Measurements from ENCODE around the gene CCL13. TPM values are rescaled to one million over a fixed set of nuclear protein-coding genes. Genes with fewer than 3 reads are reported as not detected.

The CCL13 gene
- polyA plus RNA-seq, 2 of the 4 experiments (the other 2 are of a cell fraction) = not detected

GRCh38 chr17:34360601-34361270 is 4.5 kb downstream of the CCL13 start:
- TF ChIP-seq KDM1A (IDR thresholded peaks at IDR 0.05; ENCODE audit: low read depth) (no peak), CEBPB (IDR thresholded peaks at IDR 0.05) (no peak), USF2 (IDR thresholded peaks at IDR 0.05) (no peak), NPAS2 (CRISPR knock-in tag; IDR thresholded peaks at IDR 0.05; ENCODE audit: borderline replicate concordance) (no peak), RFX5 (IDR thresholded peaks at IDR 0.05) (no peak), POLR2A (IDR thresholded peaks at IDR 0.05; ENCODE audit: low read length) (no peak), HOXB5 (CRISPR knock-in tag; IDR thresholded peaks at IDR 0.05) (no peak), POLR2AphosphoS2 (conservative IDR thresholded peaks at IDR 0.05; ENCODE audit: low read length) (no peak), PHF8 (IDR thresholded peaks at IDR 0.05; ENCODE audit: borderline replicate concordance, low read depth) (no peak)
- TF ChIP-seq, protein P1, sequence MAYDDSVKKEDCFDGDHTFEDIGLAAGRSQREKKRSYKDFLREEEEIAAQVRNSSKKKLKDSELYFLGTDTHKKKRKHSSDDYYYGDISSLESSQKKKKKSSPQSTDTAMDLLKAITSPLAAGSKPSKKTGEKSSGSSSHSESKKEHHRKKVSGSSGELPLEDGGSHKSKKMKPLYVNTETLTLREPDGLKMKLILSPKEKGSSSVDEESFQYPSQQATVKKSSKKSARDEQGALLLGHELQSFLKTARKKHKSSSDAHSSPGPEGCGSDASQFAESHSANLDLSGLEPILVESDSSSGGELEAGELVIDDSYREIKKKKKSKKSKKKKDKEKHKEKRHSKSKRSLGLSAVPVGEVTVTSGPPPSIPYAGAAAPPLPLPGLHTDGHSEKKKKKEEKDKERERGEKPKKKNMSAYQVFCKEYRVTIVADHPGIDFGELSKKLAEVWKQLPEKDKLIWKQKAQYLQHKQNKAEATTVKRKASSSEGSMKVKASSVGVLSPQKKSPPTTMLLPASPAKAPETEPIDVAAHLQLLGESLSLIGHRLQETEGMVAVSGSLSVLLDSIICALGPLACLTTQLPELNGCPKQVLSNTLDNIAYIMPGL (CRISPR knock-in tag; IDR thresholded peaks at IDR 0.05; ENCODE audit: borderline replicate concordance) = no peak
- TF ChIP-seq, protein P2, sequence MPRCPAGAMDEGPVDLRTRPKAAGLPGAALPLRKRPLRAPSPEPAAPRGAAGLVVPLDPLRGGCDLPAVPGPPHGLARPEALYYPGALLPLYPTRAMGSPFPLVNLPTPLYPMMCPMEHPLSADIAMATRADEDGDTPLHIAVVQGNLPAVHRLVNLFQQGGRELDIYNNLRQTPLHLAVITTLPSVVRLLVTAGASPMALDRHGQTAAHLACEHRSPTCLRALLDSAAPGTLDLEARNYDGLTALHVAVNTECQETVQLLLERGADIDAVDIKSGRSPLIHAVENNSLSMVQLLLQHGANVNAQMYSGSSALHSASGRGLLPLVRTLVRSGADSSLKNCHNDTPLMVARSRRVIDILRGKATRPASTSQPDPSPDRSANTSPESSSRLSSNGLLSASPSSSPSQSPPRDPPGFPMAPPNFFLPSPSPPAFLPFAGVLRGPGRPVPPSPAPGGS (IDR thresholded peaks at IDR 0.05) = no peak
- ChIA-PET POLR2A (interaction anchor here (0.5 kb wide), 1 partner anchor 189 kb away, joined by 3 read pairs; no protein-coding TSS in a partner anchor), CTCF (interaction anchor here (0.7 to 18.3 kb wide), 77 partner anchors 9 to 668 kb away, joined by 3 to 571 read pairs (median 6); partner anchors contain the start of genes CCL11, CCL2, CCL7 and CCL8)
- H3K27ac ChIP-seq = no peak overlapping the region
- FAIRE-seq = no peak
- no peak overlapping the region for H3K4me2 ChIP-seq
- no peaks in the 10 kb centered on the region for H3K4me1 ChIP-seq
- DNase-seq (ENCODE audit: low read depth in 1 of 2, low spot score in 1 of 2) = no peak
- ATAC-seq = no peak
- WGBS (ENCODE audit: missing lambda C conversion rate) = 69% methylated on average over 11 of the region's 11 CpGs
- no peaks in the 10 kb centered on the region for H3K9me3 ChIP-seq
- H3K4me3 ChIP-seq = no peak overlapping the region

- ChIA-PET CTCF (interaction anchor here (0.5 to 18.3 kb wide), 88 partner anchors 10 to 668 kb away, joined by 3 to 571 read pairs (median 4); partner anchors contain the start of genes CCL11, CCL2, CCL7 and CCL8), POLR2A (interaction anchor here (0.5 to 1.3 kb wide), 2 partner anchors 160 to 190 kb away, joined by 3 to 4 read pairs; no protein-coding TSS in a partner anchor)
- Histone ChIP-seq H3K4me2 (no peak overlapping the region), H3K4me3 (no peak overlapping the region), H3K9me3 (no peaks in the 10 kb centered on the region), H3K27ac (no peak overlapping the region), H3K4me1 (no peaks in the 10 kb centered on the region)
- whole genome bisulfite sequencing (ENCODE audit: missing lambda C conversion rate) = under 1% methylated on average over 8 of the region's 8 CpGs
- ATAC-seq (peak; percentile 90 to 98), DNase-seq (ENCODE audit: low read depth in 1 of 2, low spot score in 1 of 2) (peak; percentile 90 to 91), FAIRE-seq (peak; percentile 90)
- TF ChIP-seq RAD21 (conservative IDR thresholded peaks at IDR 0.05 in 1 of 2, IDR thresholded peaks at IDR 0.05 in 1 of 2) = peak; percentile 99 to 100
- peak; percentile 100 for TF ChIP-seq SMC3 (IDR thresholded peaks at IDR 0.05)
- TF ChIP-seq USF2 (IDR thresholded peaks at IDR 0.05) = peak; percentile 23; the same call in 1 of the 2 replicates
- TF ChIP-seq MAX (IDR thresholded peaks at IDR 0.05) = peak; percentile 41; the same call in 1 of the 2 replicates
- no peak for TF ChIP-seq CBX8 (IDR thresholded peaks at IDR 0.05)
- TF ChIP-seq, protein P3, sequence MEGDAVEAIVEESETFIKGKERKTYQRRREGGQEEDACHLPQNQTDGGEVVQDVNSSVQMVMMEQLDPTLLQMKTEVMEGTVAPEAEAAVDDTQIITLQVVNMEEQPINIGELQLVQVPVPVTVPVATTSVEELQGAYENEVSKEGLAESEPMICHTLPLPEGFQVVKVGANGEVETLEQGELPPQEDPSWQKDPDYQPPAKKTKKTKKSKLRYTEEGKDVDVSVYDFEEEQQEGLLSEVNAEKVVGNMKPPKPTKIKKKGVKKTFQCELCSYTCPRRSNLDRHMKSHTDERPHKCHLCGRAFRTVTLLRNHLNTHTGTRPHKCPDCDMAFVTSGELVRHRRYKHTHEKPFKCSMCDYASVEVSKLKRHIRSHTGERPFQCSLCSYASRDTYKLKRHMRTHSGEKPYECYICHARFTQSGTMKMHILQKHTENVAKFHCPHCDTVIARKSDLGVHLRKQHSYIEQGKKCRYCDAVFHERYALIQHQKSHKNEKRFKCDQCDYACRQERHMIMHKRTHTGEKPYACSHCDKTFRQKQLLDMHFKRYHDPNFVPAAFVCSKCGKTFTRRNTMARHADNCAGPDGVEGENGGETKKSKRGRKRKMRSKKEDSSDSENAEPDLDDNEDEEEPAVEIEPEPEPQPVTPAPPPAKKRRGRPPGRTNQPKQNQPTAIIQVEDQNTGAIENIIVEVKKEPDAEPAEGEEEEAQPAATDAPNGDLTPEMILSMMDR (IDR thresholded peaks at IDR 0.05) = peak; percentile 100
- no peak for TF ChIP-seq CHD4 (IDR thresholded peaks at IDR 0.05; ENCODE audit: borderline replicate concordance)
Measured at GRCh38 chr17:34361478-34362061, 5.3 kb downstream of the CCL13 start.
